Neuronal stem cell (in vitro differentiated cells): ENCODE measurements around the gene KBTBD4.

Experiments used
- DNase-seq: peaks from one replicate; pipeline ENCODE4 v3.0.0-alpha.2; 2013; ENCODE audit warnings: low spot score
- H2AFZ ChIP-seq: one replicate; pipeline ENCODE4 v1.6.1; 2013; ENCODE audit warnings: mild to moderate bottlenecking, low read length, inconsistent platforms
- H2AK5ac ChIP-seq: 2 replicates; pipeline ENCODE4 v1.6.1; 2013; ENCODE audit warnings: low read depth, mild to moderate bottlenecking, inconsistent platforms, low read length, moderate library complexity, mixed read lengths
- H2BK120ac ChIP-seq: 2 replicates; pipeline ENCODE4 v1.6.1; 2013; ENCODE audit warnings: low read depth, mild to moderate bottlenecking, inconsistent platforms, low read length, moderate library complexity, mixed read lengths
- H2BK12ac ChIP-seq: one replicate; pipeline ENCODE4 v1.6.1; 2013; ENCODE audit warnings: low read length, inconsistent platforms
- H2BK15ac ChIP-seq: 2 replicates; pipeline ENCODE4 v1.6.1; 2013; ENCODE audit warnings: mild to moderate bottlenecking, low read length, inconsistent platforms, mixed read lengths
- H2BK5ac ChIP-seq: one replicate; pipeline ENCODE4 v1.6.1; 2013; ENCODE audit warnings: inconsistent platforms, mild to moderate bottlenecking, low read length, moderate library complexity
- H3K14ac ChIP-seq: one replicate; pipeline ENCODE4 v1.6.1; 2013; ENCODE audit warnings: low read length, inconsistent platforms
- H3K18ac ChIP-seq: 2 replicates; pipeline ENCODE4 v1.6.1; 2013; ENCODE audit warnings: low read length, inconsistent platforms
- H3K23ac ChIP-seq: 2 replicates; pipeline ENCODE4 v1.6.1; 2013; ENCODE audit warnings: low read depth, mild to moderate bottlenecking, mixed read lengths, low read length, inconsistent platforms; ENCODE audit not compliant: poor library complexity
- H3K27ac ChIP-seq: replicated peaks from 3 replicates; pipeline ENCODE4 v1.5.1; 2013; ENCODE audit warnings: low read length, inconsistent platforms
- H3K27me3 ChIP-seq, 3 experiments: 2 replicates each; pipeline ENCODE4 v1.6.1; 2013; ENCODE audit warnings: low read length in 3 of 3, mild to moderate bottlenecking in 2 of 3, inconsistent platforms in 1 of 3, low read depth in 1 of 3, mixed read lengths in 1 of 3, moderate library complexity in 1 of 3; ENCODE audit not compliant: control insufficient read depth in 3 of 3, insufficient read depth in 3 of 3
- H3K36me3 ChIP-seq, 2 donors: replicated peaks in 1 of 2; 2 replicates each; pipeline ENCODE4 v1.6.1; 2013; ENCODE audit warnings: low read length in 2 of 2; ENCODE audit not compliant: control insufficient read depth in 2 of 2, insufficient read depth in 2 of 2
- H3K4ac ChIP-seq: 2 replicates; pipeline ENCODE4 v1.6.1; 2013; ENCODE audit warnings: inconsistent platforms, mild to moderate bottlenecking, low read length, moderate library complexity
- H3K4me1 ChIP-seq, 2 donors: 1 replicate in 1 of 2; 2 replicates in 1 of 2; pipeline ENCODE4 v1.6.1; 2013; ENCODE audit warnings: low read length in 2 of 2, low read depth in 1 of 2; ENCODE audit not compliant: control insufficient read depth in 2 of 2, insufficient read depth in 1 of 2
- H3K4me2 ChIP-seq: one replicate; pipeline ENCODE4 v1.6.1; 2013; ENCODE audit warnings: mild to moderate bottlenecking, low read length, inconsistent platforms; ENCODE audit not compliant: insufficient read depth, poor library complexity, severe bottlenecking
- H3K4me3 ChIP-seq, 2 donors: 2 replicates each; pipeline ENCODE4 v1.5.1; 2013; ENCODE audit warnings: low read length in 2 of 2, mild to moderate bottlenecking in 2 of 2, inconsistent platforms in 1 of 2, moderate library complexity in 1 of 2
- H3K79me1 ChIP-seq: one replicate; pipeline ENCODE4 v1.6.1; 2013; ENCODE audit warnings: low read depth, mild to moderate bottlenecking, inconsistent platforms, low read length, moderate library complexity
- H3K9ac ChIP-seq: one replicate; pipeline ENCODE4 v1.6.1; 2013; ENCODE audit warnings: mild to moderate bottlenecking, low read depth, low read length, inconsistent platforms; ENCODE audit not compliant: poor library complexity
- H3K9me3 ChIP-seq, 2 donors: replicated peaks in 1 of 2; 2 replicates each; pipeline versions ENCODE3 to v1.6.1; 2013; ENCODE audit warnings: low read length in 2 of 2, mild to moderate bottlenecking in 2 of 2, inconsistent platforms in 1 of 2, low read depth in 1 of 2, mixed read lengths in 1 of 2, moderate library complexity in 1 of 2; ENCODE audit not compliant: control insufficient read depth in 2 of 2, insufficient read depth in 1 of 2
- H4K8ac ChIP-seq: one replicate; pipeline ENCODE4 v1.6.1; 2013; ENCODE audit warnings: low read depth, mild to moderate bottlenecking, inconsistent platforms, low read length, moderate library complexity
- H4K91ac ChIP-seq: one replicate; pipeline ENCODE4 v1.6.1; 2013; ENCODE audit warnings: low read length, low read depth, mild to moderate bottlenecking, inconsistent platforms; ENCODE audit not compliant: poor library complexity
- WGBS, 2 donors: extraction: QIAGEN DNeasy Blood & Tissue Kit; methylation state at CpG; one replicate each; pipeline ENCODE4 v1.1.7; 2013; ENCODE audit warnings: missing lambda C conversion rate in 2 of 2, mixed read lengths in 1 of 2; ENCODE audit not compliant: insufficient read length in 2 of 2, insufficient replicate concordance in 1 of 2; ENCODE audit errors: extremely low coverage in 2 of 2; 5-methylcytosine and 5-hydroxymethylcytosine counted together

KBTBD4 gene

GRCh38 chr11:47617417-47617809 is 38.6 kb upstream of the KBTBD4 start:
- Histone ChIP-seq H4K91ac (no peak overlapping the region), H2BK12ac (no peak overlapping the region), H3K36me3 (peaks cover 12 to 56% of the 10 kb centered on the region in 2 donors), H4K8ac (no peak overlapping the region), H3K18ac (no peak overlapping the region), H3K4me2 (no peak overlapping the region), H2BK5ac (no peak overlapping the region), H3K23ac (no peak overlapping the region), H2AK5ac (no peak overlapping the region), H2AFZ (no peak overlapping the region), H3K4ac (no peak overlapping the region), H3K27me3 (no peaks in the 10 kb centered on the region), H3K9me3 (no peaks in the 10 kb centered on the region), H3K4me3 (no peak overlapping the region), H3K27ac (no peak overlapping the region), H3K4me1 (no peaks in the 10 kb centered on the region), H3K79me1 (no peaks in the 10 kb centered on the region), H2BK15ac (no peak overlapping the region), H3K14ac (no peak overlapping the region), H3K9ac (no peak overlapping the region), H2BK120ac (no peak overlapping the region)
- no CpG with 5 or more reads among the region's 3 CpGs for WGBS, 2 donors
- DNase-seq: no peak

- no CpG with 5 or more reads among the region's 10 CpGs for WGBS, 2 donors
- no peak overlapping the region for H3K14ac ChIP-seq
- H3K4me3 ChIP-seq: no peak overlapping the region
- no peak overlapping the region for H3K4me2 ChIP-seq
- H2AFZ ChIP-seq: no peak overlapping the region
- no peaks in the 10 kb centered on the region for H3K4me1 ChIP-seq
- H3K18ac ChIP-seq: no peak overlapping the region
- H2BK12ac ChIP-seq: no peak overlapping the region
- no peaks in the 10 kb centered on the region for H3K27me3 ChIP-seq
- no peak overlapping the region for H4K91ac ChIP-seq
- H3K27ac ChIP-seq: no peak overlapping the region
- peaks cover 12 to 50% of the 10 kb centered on the region in 2 donors for H3K36me3 ChIP-seq
- DNase-seq: no peak
- no peak overlapping the region for H2BK15ac ChIP-seq
- H3K4ac ChIP-seq: no peak overlapping the region
- no peaks in the 10 kb centered on the region for H3K79me1 ChIP-seq
- no peak overlapping the region for H2AK5ac ChIP-seq
- H3K23ac ChIP-seq: no peak overlapping the region
- no peak overlapping the region for H2BK120ac ChIP-seq
- H3K9me3 ChIP-seq: no peaks in the 10 kb centered on the region
- no peak overlapping the region for H3K9ac ChIP-seq
- no peak overlapping the region for H4K8ac ChIP-seq
- no peak overlapping the region for H2BK5ac ChIP-seq
Observed at GRCh38 chr11:47616726-47617416, 38.1 kb upstream of the KBTBD4 start.

- no peaks in the 10 kb centered on the region for H3K27me3 ChIP-seq
- no peak overlapping the region for H2BK5ac ChIP-seq
- no peaks in the 10 kb centered on the region for H3K4me1 ChIP-seq
- H3K23ac ChIP-seq: no peak overlapping the region
- no peak overlapping the region for H3K4me3 ChIP-seq
- H2BK120ac ChIP-seq: no peak overlapping the region
- H4K91ac ChIP-seq: no peak overlapping the region
- no peak overlapping the region for H2AK5ac ChIP-seq
- no peak for DNase-seq
- H2AFZ ChIP-seq: no peak overlapping the region
- no peak overlapping the region for H4K8ac ChIP-seq
- H3K9ac ChIP-seq: no peak overlapping the region
- H3K18ac ChIP-seq: no peak overlapping the region
- H3K79me1 ChIP-seq: no peaks in the 10 kb centered on the region
- no peaks in the 10 kb centered on the region for H3K9me3 ChIP-seq
- H3K4ac ChIP-seq: no peak overlapping the region
- peaks cover 7 to 46% of the 10 kb centered on the region in 2 donors for H3K36me3 ChIP-seq
- no peak overlapping the region for H3K4me2 ChIP-seq
- no peak overlapping the region for H2BK12ac ChIP-seq
- H3K27ac ChIP-seq: no peak overlapping the region
- no peak overlapping the region for H2BK15ac ChIP-seq
- no peak overlapping the region for H3K14ac ChIP-seq
Observed at GRCh38 chr11:47615249-47615648, 36.5 kb upstream of the KBTBD4 start.

DNA sequence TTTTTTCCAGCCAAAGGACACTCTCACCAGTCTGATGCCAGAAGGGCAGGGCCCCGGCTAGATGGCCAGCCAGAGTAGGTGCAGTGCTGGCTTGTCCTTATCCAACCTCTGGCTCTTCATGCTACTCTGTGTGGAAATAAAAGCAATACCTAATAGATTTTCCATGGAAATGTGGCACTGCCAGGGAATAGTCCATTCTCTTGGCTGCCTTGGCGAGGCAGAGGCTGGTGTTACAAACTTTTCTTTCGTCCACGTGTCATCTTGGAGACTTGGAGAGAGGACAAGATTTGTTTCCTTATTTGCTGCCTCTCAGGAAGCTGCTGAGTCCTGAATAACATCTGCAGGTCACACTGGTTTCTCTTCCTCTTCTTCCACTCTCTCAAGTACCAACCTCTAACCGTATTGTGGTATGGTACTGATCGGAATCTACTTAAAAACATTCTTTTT is 32.6 kb upstream of the KBTBD4 start:
- H3K18ac ChIP-seq: no peak overlapping the region
- H2AFZ ChIP-seq: no peak overlapping the region
- no peak for DNase-seq
- H3K23ac ChIP-seq: no peak overlapping the region
- no peak overlapping the region for H3K9ac ChIP-seq
- H4K91ac ChIP-seq: no peak overlapping the region
- no peaks in the 10 kb centered on the region for H3K79me1 ChIP-seq
- H4K8ac ChIP-seq: no peak overlapping the region
- no peak overlapping the region for H3K14ac ChIP-seq
- no peaks in the 10 kb centered on the region for H3K27me3 ChIP-seq
- no peak overlapping the region for H2AK5ac ChIP-seq
- no peak overlapping the region for H3K4me3 ChIP-seq
- WGBS, 2 donors: no CpG with 5 or more reads among the region's 6 CpGs
- H3K4me1 ChIP-seq: peaks cover 0 to 2% of the 10 kb centered on the region in 2 donors
- H3K4ac ChIP-seq: no peak overlapping the region
- no peak overlapping the region for H2BK12ac ChIP-seq
- H3K9me3 ChIP-seq: no peaks in the 10 kb centered on the region
- no peak overlapping the region for H2BK120ac ChIP-seq
- H3K36me3 ChIP-seq: peaks cover 1 to 14% of the 10 kb centered on the region in 2 donors
- H3K4me2 ChIP-seq: no peak overlapping the region
- H2BK15ac ChIP-seq: no peak overlapping the region
- H3K27ac ChIP-seq: no peak overlapping the region
- no peak overlapping the region for H2BK5ac ChIP-seq
